CD14-positive monocyte (primary cell): ENCODE measurements around the gene MYOM3. TPM values are rescaled to one million over a fixed set of nuclear protein-coding genes. Genes with fewer than 3 reads are reported as not detected.

Experiments used
- DNase-seq, 3 donors: peaks; one replicate each; pipeline ENCODE4 v3.0.0-alpha.2; 2011 to 2022
- H2AFZ ChIP-seq: 2 replicates; pipeline ENCODE4 v1.6.0; 2012; ENCODE audit warnings: mild to moderate bottlenecking, low read depth, low read length, inconsistent platforms; ENCODE audit not compliant: insufficient read depth, poor library complexity, severe bottlenecking
- H3K27ac ChIP-seq, 2 donors: 1 replicate in 1 of 2; 2 replicates in 1 of 2; pipeline ENCODE4 v1.5.1; 2012 to 2013; ENCODE audit warnings: low read length in 2 of 2, control low read depth in 1 of 2, inconsistent platforms in 1 of 2, low read depth in 1 of 2, mild to moderate bottlenecking in 1 of 2
- H3K27me3 ChIP-seq, 2 donors: one replicate each; pipeline versions ENCODE4 v1.6.0 to v1.6.1; 2011 to 2013; ENCODE audit warnings: low read length in 2 of 2; ENCODE audit not compliant: control insufficient read depth in 2 of 2, insufficient read depth in 2 of 2
- H3K36me3 ChIP-seq, 2 donors: replicated peaks in 1 of 2; 1 replicate in 1 of 2; 2 replicates in 1 of 2; pipeline versions ENCODE4 v1.5.1 to v1.6.1; 2012 to 2013; ENCODE audit warnings: low read length in 2 of 2, control low read depth in 1 of 2, inconsistent platforms in 1 of 2, mild to moderate bottlenecking in 1 of 2; ENCODE audit not compliant: insufficient read depth in 2 of 2, control insufficient read depth in 1 of 2
- H3K4me1 ChIP-seq, 2 donors: 1 replicate in 1 of 2; 2 replicates in 1 of 2; pipeline versions ENCODE4 v1.5.1 to v1.6.1; 2012 to 2013; ENCODE audit warnings: low read length in 2 of 2, control low read depth in 1 of 2, inconsistent platforms in 1 of 2, mild to moderate bottlenecking in 1 of 2, moderate library complexity in 1 of 2; ENCODE audit not compliant: insufficient read depth in 2 of 2, control insufficient read depth in 1 of 2
- H3K4me2 ChIP-seq: replicated peaks from 2 replicates; pipeline ENCODE3; 2012; ENCODE audit warnings: low read length, moderate library complexity, mild to moderate bottlenecking; ENCODE audit not compliant: poor library complexity, severe bottlenecking; ENCODE audit errors: extremely low read depth
- H3K4me3 ChIP-seq, 3 experiments: fragments of 200-600 bp in 1 of 3; sonication (generic) in 1 of 3; replicated peaks in 1 of 3; 1 replicate in 2 of 3; 2 replicates in 1 of 3; pipeline ENCODE4 v1.5.1; 2011 to 2013; ENCODE audit warnings: low read length in 3 of 3, mild to moderate bottlenecking in 3 of 3, control low read depth in 2 of 3, low read depth in 2 of 3, inconsistent platforms in 1 of 3, moderate library complexity in 1 of 3
- H3K79me2 ChIP-seq: 2 replicates; pipeline ENCODE4 v1.6.0; 2012; ENCODE audit warnings: mild to moderate bottlenecking, control low read depth, inconsistent platforms, low read length, moderate library complexity; ENCODE audit not compliant: insufficient read depth
- H3K9ac ChIP-seq: 2 replicates; pipeline ENCODE4 v1.6.0; 2017; ENCODE audit warnings: low read length, mild to moderate bottlenecking; ENCODE audit not compliant: insufficient read depth, poor library complexity, severe bottlenecking
- H3K9me3 ChIP-seq, 2 donors: replicated peaks in 1 of 2; 1 replicate in 1 of 2; 2 replicates in 1 of 2; pipeline versions ENCODE4 v1.5.1 to v1.6.1; 2012 to 2013; ENCODE audit warnings: low read length in 2 of 2, control low read depth in 1 of 2; ENCODE audit not compliant: control insufficient read depth in 1 of 2, insufficient read depth in 1 of 2
- H4K20me1 ChIP-seq: 2 replicates; pipeline ENCODE4 v1.6.0; 2012; ENCODE audit warnings: mild to moderate bottlenecking, low read length, control low read depth, moderate library complexity; ENCODE audit not compliant: insufficient read depth
- H3K27ac Mint-ChIP-seq, 7 donors: one replicate each; pipeline ENCODE4 v1.8.0; 2020; ENCODE audit warnings: mild to moderate bottlenecking in 7 of 7, mixed read lengths in 7 of 7, moderate library complexity in 6 of 7, inconsistent platforms in 2 of 7
- H3K27me3 Mint-ChIP-seq, 3 donors: one replicate each; pipeline ENCODE4 v1.8.0; 2021 to 2022; ENCODE audit warnings: low read depth in 3 of 3, mild to moderate bottlenecking in 3 of 3, mixed read lengths in 3 of 3, moderate library complexity in 3 of 3, inconsistent platforms in 1 of 3
- H3K36me3 Mint-ChIP-seq, 2 donors: one replicate each; pipeline ENCODE4 v1.8.0; 2020; ENCODE audit warnings: mixed read lengths in 2 of 2, inconsistent platforms in 1 of 2, mild to moderate bottlenecking in 1 of 2
- H3K4me1 Mint-ChIP-seq: one replicate; pipeline ENCODE4 v1.8.0; 2020; ENCODE audit warnings: mild to moderate bottlenecking, mixed read lengths
- H3K4me3 Mint-ChIP-seq, 2 donors: one replicate each; pipeline ENCODE4 v1.8.0; 2020; ENCODE audit warnings: mild to moderate bottlenecking in 2 of 2, mixed read lengths in 2 of 2, moderate library complexity in 1 of 2
- H3K9me3 Mint-ChIP-seq, 7 donors: one replicate each; pipeline ENCODE4 v1.8.0; 2020 to 2022; ENCODE audit warnings: mixed read lengths in 7 of 7, mild to moderate bottlenecking in 6 of 7, moderate library complexity in 6 of 7, inconsistent platforms in 2 of 7
- CTCF ChIP-seq: fragments of 200-600 bp; IDR thresholded peaks from one replicate; pipeline ENCODE4 v1.8.0; 2022; ENCODE audit warnings: antibody characterized with exemption, mild to moderate bottlenecking
- WGBS: methylation state at CpG from one replicate; pipeline ENCODE4 v1.1.5; 2013; ENCODE audit warnings: missing lambda C conversion rate; ENCODE audit not compliant: insufficient coverage; 5-methylcytosine and 5-hydroxymethylcytosine counted together
- intact Hi-C, 2 donors: fragments of 100-400 bp; cut with micrococcal nuclease; formaldehyde crosslinking; loops; one replicate each; pipeline versions ENCODE4 v1.15.0 to v1.15.1; 2023
- polyA plus RNA-seq, 3 donors: library from polyadenylated mRNA; depleted of rRNA in 1 of 3; unstranded in 2 of 3; stranded (reverse) in 1 of 3; fragments of 300-500 nt in 2 of 3; fragments of >200 nt in 1 of 3; fragmentation: Illumina TruSeq in 2 of 3; gene quantifications; 1 replicate in 2 of 3; 2 replicates in 1 of 3; pipeline ENCODE4 v1.2.3, GENCODE V29; 2012 to 2021

The MYOM3 gene
- polyA plus RNA-seq, 3 donors = not detected

- H3K4me3 ChIP-seq = no peak overlapping the region
- 84% methylated on average over 3 of the region's 11 CpGs for WGBS
- peaks cover 5 to 14% (median 7%) of the 10 kb centered on the region in 3 donors for H3K27me3 Mint-ChIP-seq
- H4K20me1 ChIP-seq = no peaks in the 10 kb centered on the region
- no peaks in the 10 kb centered on the region for H3K36me3 Mint-ChIP-seq
- no peak for TF ChIP-seq CTCF
- no peak overlapping the region for H3K4me3 Mint-ChIP-seq
- H3K79me2 ChIP-seq = no peaks in the 10 kb centered on the region
- no peak overlapping the region for H3K4me2 ChIP-seq
- H2AFZ ChIP-seq = no peak overlapping the region
- intact Hi-C loops = no loop called here
- H3K9me3 ChIP-seq = no peaks in the 10 kb centered on the region
- H3K27ac Mint-ChIP-seq = no peak overlapping the region
- H3K36me3 ChIP-seq = no peaks in the 10 kb centered on the region
- no peak overlapping the region for H3K9ac ChIP-seq
- no peaks in the 10 kb centered on the region for H3K4me1 ChIP-seq
- H3K27me3 ChIP-seq = no peaks in the 10 kb centered on the region
- peaks cover 2 to 10% (median 7%) of the 10 kb centered on the region in 7 donors for H3K9me3 Mint-ChIP-seq
- H3K4me1 Mint-ChIP-seq = no peaks in the 10 kb centered on the region
- no peak for DNase-seq
- no peak overlapping the region for H3K27ac ChIP-seq
Measured at GRCh38 chr1:24139841-24140425, 28.0 kb upstream of the MYOM3 start.

- Mint-ChIP-seq H3K27ac (no peak overlapping the region), H3K27me3 (peaks cover 2 to 12% (median 6%) of the 10 kb centered on the region in 3 donors), H3K4me1 (no peaks in the 10 kb centered on the region), H3K4me3 (no peak overlapping the region), H3K36me3 (no peaks in the 10 kb centered on the region), H3K9me3 (peaks cover 2 to 13% (median 7%) of the 10 kb centered on the region in 7 donors)
- Histone ChIP-seq H3K36me3 (no peaks in the 10 kb centered on the region), H3K27me3 (no peaks in the 10 kb centered on the region), H3K9ac (no peak overlapping the region), H2AFZ (no peak overlapping the region), H4K20me1 (no peaks in the 10 kb centered on the region), H3K9me3 (no peaks in the 10 kb centered on the region), H3K4me2 (no peak overlapping the region), H3K79me2 (no peaks in the 10 kb centered on the region), H3K4me1 (no peaks in the 10 kb centered on the region), H3K4me3 (no peak overlapping the region), H3K27ac (no peak overlapping the region)
- intact Hi-C loops = no loop called here
- no peak for DNase-seq
- 100% methylated on average over 1 of the region's 2 CpGs for WGBS
- no peak for TF ChIP-seq CTCF
Measured at GRCh38 chr1:24139222-24139489, 27.2 kb upstream of the MYOM3 start.
